K562 (cell line): Measurements from ENCODE around the gene MMP7. TPM values are rescaled to one million over a fixed set of nuclear protein-coding genes. Genes with fewer than 3 reads are reported as not detected.

ENCODE experiments used
- polyA plus RNA-seq, 8 experiments: library from polyadenylated mRNA; depleted of rRNA in 4 of 8; stranded (reverse) in 5 of 8; unstranded in 3 of 8; fragments of >200 nt; fragmentation: Nextera tagmentation in 2 of 8; fragmentation: Illumina TruSeq in 1 of 8; extraction: Ambion mirVana in 2 of 8; extraction: Trizol in 1 of 8; gene quantifications; 2 replicates each; pipeline versions ENCODE4 v1.2.1 to v1.2.3, GENCODE V29; 2011 to 2014; ENCODE audit warnings: inconsistent platforms in 1 of 8, missing spikeins in 1 of 8
- total RNA-seq, 7 experiments: library from RNA; depleted of rRNA in 6 of 7; stranded (reverse); fragments of >200 nt in 6 of 7; fragmentation: Illumina TruSeq in 2 of 7; extraction: Trizol in 2 of 7; gene quantifications; 2 replicates each; pipeline versions ENCODE4 v1.2.1 to v1.2.3, GENCODE V29; 2011 to 2021; ENCODE audit warnings: low replicate concordance in 1 of 7

The MMP7 gene
- total and polyA plus RNA-seq, 9 of the 15 experiments (the other 6 are each of a cell fraction or from before 2014, with no cell fraction given): 0.13 TPM; not detected in 8

Other genes with a start within 250 kb of the MMP7 start
- gene BIRC3, start 213.3 kb downstream of the MMP7 start, total RNA-seq (2014; rRNA removed): 0.16 and 0.18 TPM in 2 replicates
- 0.25 and 0.26 TPM in 2 replicates for gene BIRC3, start 213.3 kb downstream of the MMP7 start, total RNA-seq (2014; rRNA removed; fragmentation: Illumina TruSeq; extraction: Trizol)
- gene BIRC3, start 213.3 kb downstream of the MMP7 start, total RNA-seq (2015; rRNA removed; fragmentation: Illumina TruSeq; extraction: Trizol): 0.11 and 0.19 TPM in 2 replicates
- gene BIRC3, start 213.3 kb downstream of the MMP7 start, total RNA-seq (2021): 0.42 and 0.58 TPM in 2 replicates
- gene BIRC3, start 213.3 kb downstream of the MMP7 start, polyA plus RNA-seq (2011; rRNA removed): 0.16 and 0.20 TPM in 2 replicates
- 0.21 and 0.27 TPM in 2 replicates for gene BIRC3, start 213.3 kb downstream of the MMP7 start, polyA plus RNA-seq (2014; fragmentation: Illumina TruSeq; extraction: Trizol)
- under 1 TPM; 0.08 to 0.11 TPM for gene BIRC3, start 213.3 kb downstream of the MMP7 start, polyA plus RNA-seq (2014; fragmentation: Nextera tagmentation; extraction: Ambion mirVana)
- gene BIRC3, start 213.3 kb downstream of the MMP7 start, polyA plus RNA-seq (2014; rRNA removed): 0.13 and 2.3 TPM in 2 replicates
- 18.3 and 20.6 TPM in 2 replicates for gene BIRC2, start 183.5 kb downstream of the MMP7 start, total RNA-seq (2014; rRNA removed)
- gene BIRC2, start 183.5 kb downstream of the MMP7 start, total RNA-seq (2014; rRNA removed; fragmentation: Illumina TruSeq; extraction: Trizol): 35.6 and 39.0 TPM in 2 replicates
- 34.2 and 35.1 TPM in 2 replicates for gene BIRC2, start 183.5 kb downstream of the MMP7 start, total RNA-seq (2015; rRNA removed; fragmentation: Illumina TruSeq; extraction: Trizol)
- 19.9 and 24.7 TPM in 2 replicates for gene BIRC2, start 183.5 kb downstream of the MMP7 start, total RNA-seq (2021)
- 45.9 and 52.2 TPM in 2 replicates for gene BIRC2, start 183.5 kb downstream of the MMP7 start, polyA plus RNA-seq (2011; rRNA removed)
- gene BIRC2, start 183.5 kb downstream of the MMP7 start, polyA plus RNA-seq (2014; fragmentation: Illumina TruSeq; extraction: Trizol): 25.3 and 27.1 TPM in 2 replicates
- gene BIRC2, start 183.5 kb downstream of the MMP7 start, polyA plus RNA-seq (2014; fragmentation: Nextera tagmentation; extraction: Ambion mirVana): 10 to 100 TPM; 14.3 to 20.7 TPM
- 17.1 and 17.9 TPM in 2 replicates for gene BIRC2, start 183.5 kb downstream of the MMP7 start, polyA plus RNA-seq (2014; rRNA removed)
- gene TMEM123, start 78.0 kb downstream of the MMP7 start, total RNA-seq (2014; rRNA removed): 50.2 and 55.0 TPM in 2 replicates
- gene TMEM123, start 78.0 kb downstream of the MMP7 start, total RNA-seq (2014; rRNA removed; fragmentation: Illumina TruSeq; extraction: Trizol): 132 and 151 TPM in 2 replicates
- 139 and 149 TPM in 2 replicates for gene TMEM123, start 78.0 kb downstream of the MMP7 start, total RNA-seq (2015; rRNA removed; fragmentation: Illumina TruSeq; extraction: Trizol)
- 80.0 and 82.4 TPM in 2 replicates for gene TMEM123, start 78.0 kb downstream of the MMP7 start, total RNA-seq (2021)
- 327 and 344 TPM in 2 replicates for gene TMEM123, start 78.0 kb downstream of the MMP7 start, polyA plus RNA-seq (2011; rRNA removed)
- gene TMEM123, start 78.0 kb downstream of the MMP7 start, polyA plus RNA-seq (2014; fragmentation: Illumina TruSeq; extraction: Trizol): 100 and 104 TPM in 2 replicates
- gene TMEM123, start 78.0 kb downstream of the MMP7 start, polyA plus RNA-seq (2014; fragmentation: Nextera tagmentation; extraction: Ambion mirVana): 10 to 100 TPM; 19.8 to 29.4 TPM
- gene TMEM123, start 78.0 kb downstream of the MMP7 start, polyA plus RNA-seq (2014; rRNA removed): 50.1 and 52.3 TPM in 2 replicates
- not detected in 2 replicates for gene MMP20, start 94.6 kb upstream of the MMP7 start, total RNA-seq (2014; rRNA removed)
- gene MMP20, start 94.6 kb upstream of the MMP7 start, total RNA-seq (2014; rRNA removed; fragmentation: Illumina TruSeq; extraction: Trizol): not detected in 2 replicates
- not detected in 2 replicates for gene MMP20, start 94.6 kb upstream of the MMP7 start, total RNA-seq (2015; rRNA removed; fragmentation: Illumina TruSeq; extraction: Trizol)
- not detected in 2 replicates for gene MMP20, start 94.6 kb upstream of the MMP7 start, total RNA-seq (2021)
- not detected in 2 replicates for gene MMP20, start 94.6 kb upstream of the MMP7 start, polyA plus RNA-seq (2011; rRNA removed)
- gene MMP20, start 94.6 kb upstream of the MMP7 start, polyA plus RNA-seq (2014; fragmentation: Illumina TruSeq; extraction: Trizol): not detected in 2 replicates
- gene MMP20, start 94.6 kb upstream of the MMP7 start, polyA plus RNA-seq (2014; fragmentation: Nextera tagmentation; extraction: Ambion mirVana): not detected
- not detected in 2 replicates for gene MMP20, start 94.6 kb upstream of the MMP7 start, polyA plus RNA-seq (2014; rRNA removed)
- gene MMP27, start 175.0 kb upstream of the MMP7 start, total RNA-seq (2014; rRNA removed): not detected in 2 replicates
- gene MMP27, start 175.0 kb upstream of the MMP7 start, total RNA-seq (2014; rRNA removed; fragmentation: Illumina TruSeq; extraction: Trizol): not detected in 2 replicates
- not detected in 2 replicates for gene MMP27, start 175.0 kb upstream of the MMP7 start, total RNA-seq (2015; rRNA removed; fragmentation: Illumina TruSeq; extraction: Trizol)
- not detected in 2 replicates for gene MMP27, start 175.0 kb upstream of the MMP7 start, total RNA-seq (2021)
- not detected in 2 replicates for gene MMP27, start 175.0 kb upstream of the MMP7 start, polyA plus RNA-seq (2011; rRNA removed)
- gene MMP27, start 175.0 kb upstream of the MMP7 start, polyA plus RNA-seq (2014; fragmentation: Illumina TruSeq; extraction: Trizol): not detected in 2 replicates
- gene MMP27, start 175.0 kb upstream of the MMP7 start, polyA plus RNA-seq (2014; fragmentation: Nextera tagmentation; extraction: Ambion mirVana): not detected
- gene MMP27, start 175.0 kb upstream of the MMP7 start, polyA plus RNA-seq (2014; rRNA removed): not detected in 2 replicates
- not detected in 2 replicates for gene MMP8, start 194.2 kb upstream of the MMP7 start, total RNA-seq (2014; rRNA removed)
- not detected in 2 replicates for gene MMP8, start 194.2 kb upstream of the MMP7 start, total RNA-seq (2014; rRNA removed; fragmentation: Illumina TruSeq; extraction: Trizol)
- not detected in 2 replicates for gene MMP8, start 194.2 kb upstream of the MMP7 start, total RNA-seq (2015; rRNA removed; fragmentation: Illumina TruSeq; extraction: Trizol)
- gene MMP8, start 194.2 kb upstream of the MMP7 start, total RNA-seq (2021): not detected in 2 replicates
- gene MMP8, start 194.2 kb upstream of the MMP7 start, polyA plus RNA-seq (2011; rRNA removed): not detected in 2 replicates
- gene MMP8, start 194.2 kb upstream of the MMP7 start, polyA plus RNA-seq (2014; fragmentation: Illumina TruSeq; extraction: Trizol): not detected in 2 replicates
- gene MMP8, start 194.2 kb upstream of the MMP7 start, polyA plus RNA-seq (2014; fragmentation: Nextera tagmentation; extraction: Ambion mirVana): not detected
- gene MMP8, start 194.2 kb upstream of the MMP7 start, polyA plus RNA-seq (2014; rRNA removed): not detected in 2 replicates
- not detected in 2 replicates for gene MMP10, start 249.9 kb upstream of the MMP7 start, total RNA-seq (2014; rRNA removed)
- gene MMP10, start 249.9 kb upstream of the MMP7 start, total RNA-seq (2014; rRNA removed; fragmentation: Illumina TruSeq; extraction: Trizol): not detected in 2 replicates
- gene MMP10, start 249.9 kb upstream of the MMP7 start, total RNA-seq (2015; rRNA removed; fragmentation: Illumina TruSeq; extraction: Trizol): not detected in 2 replicates
- not detected in 2 replicates for gene MMP10, start 249.9 kb upstream of the MMP7 start, total RNA-seq (2021)
- not detected in 2 replicates for gene MMP10, start 249.9 kb upstream of the MMP7 start, polyA plus RNA-seq (2011; rRNA removed)
- gene MMP10, start 249.9 kb upstream of the MMP7 start, polyA plus RNA-seq (2014; fragmentation: Illumina TruSeq; extraction: Trizol): not detected in 2 replicates
- not detected for gene MMP10, start 249.9 kb upstream of the MMP7 start, polyA plus RNA-seq (2014; fragmentation: Nextera tagmentation; extraction: Ambion mirVana)
- 0.15 TPM in 1 of 2 replicates, not detected in the other for gene MMP10, start 249.9 kb upstream of the MMP7 start, polyA plus RNA-seq (2014; rRNA removed)